Esophagus squamous epithelium (tissue), 4 donors: ENCODE results near the gene FAH.

Experiments used
- CTCF ChIP-seq, 6 experiments: fragments of 450-650 bp in 4 of 6; fragments of 200-600 bp in 2 of 6; sonication (generic) in 2 of 6; IDR thresholded peaks; one replicate each; pipeline ENCODE4 v1.5.1; 2016 to 2019; ENCODE audit warnings: antibody characterized with exemption in 6 of 6, mild to moderate bottlenecking in 4 of 6, moderate library complexity in 4 of 6
- POLR2A ChIP-seq, 4 donors: fragments of 450-650 bp; IDR thresholded peaks; one replicate each; pipeline ENCODE4 v1.6.1; 2017; ENCODE audit warnings: antibody characterized with exemption in 4 of 4, mild to moderate bottlenecking in 4 of 4, moderate library complexity in 3 of 4

- TF ChIP-seq CTCF (IDR thresholded peaks at IDR 0.05) (no peak), POLR2A (IDR thresholded peaks at IDR 0.05) (no peak)
Measured at GRCh38 chr15:80194186-80194585, 41.4 kb downstream of the FAH start.
